Measurements from ENCODE around the gene GRPEL1. TPM values are rescaled to one million over a fixed set of nuclear protein-coding genes. Genes with fewer than 3 reads are reported as not detected.

The GRPEL1 gene
- total and polyA plus RNA-seq, 9 of the 15 experiments (the other 6 are each of a cell fraction or from before 2014, with no cell fraction given): 43.4 to 192 (median 86.6) TPM

- TF ChIP-seq MXD1 (CRISPR knock-in tag; IDR thresholded peaks at IDR 0.05; ENCODE audit: borderline replicate concordance, poor library complexity, severe bottlenecking): no peak
Observed at GRCh38 chr4:7112656-7113055, 44.8 kb upstream of the GRPEL1 start (continued).

DNA sequence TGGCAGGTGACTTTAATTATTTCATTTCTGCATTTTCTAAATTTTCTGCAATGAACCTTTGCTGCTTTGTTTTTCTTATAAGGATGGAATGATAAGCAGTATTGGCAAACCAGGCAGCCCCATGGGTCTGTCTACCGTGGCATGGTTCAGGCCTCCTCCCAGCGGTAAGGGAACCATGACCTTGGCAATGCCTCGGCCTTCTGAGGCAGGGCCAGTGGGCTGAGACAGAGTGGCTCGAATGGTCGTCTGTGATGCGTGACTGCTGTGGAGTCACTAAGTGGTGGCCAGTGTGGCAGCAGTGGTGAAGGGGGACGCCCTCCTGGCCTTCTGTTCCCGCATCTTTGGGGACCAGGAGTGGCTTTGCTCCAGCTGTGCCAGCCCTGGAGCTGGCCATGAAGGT lies 43.6 kb upstream of the GRPEL1 start:
- intact Hi-C loops (cut with micrococcal nuclease): no loop called here
- Histone ChIP-seq H3K27me3 (ENCODE audit: control insufficient read depth in 2 of 2, insufficient read depth in 2 of 2, low read length in 2 of 2) (peaks cover 17 to 72% of the 10 kb centered on the region in 2 experiments), H2AFZ (ENCODE audit: low read depth, low read length) (no peak overlapping the region), H4K20me1 (replicated peaks; ENCODE audit: control insufficient read depth, insufficient read depth, low read length) (0 out of 2 replicates have a peak, but pooled peaks cover 3% of the 10 kb centered on the region), H3K27ac (ENCODE audit: extremely low read depth, low read depth, low read length) (no peak overlapping the region), H3K4me3 (no peak overlapping the region), H3K9me3 (replicated peaks; ENCODE audit: control insufficient read depth, insufficient read depth, low read depth, low read length) (no peaks in the 10 kb centered on the region), H3K4me1 (replicated peaks in 1 of 2; ENCODE audit: control insufficient read depth in 2 of 2, insufficient read depth in 2 of 2, low read length in 2 of 2) (peaks cover 0 to 3% of the 10 kb centered on the region in 2 experiments; a peak in 1 of 5 replicates), H3K36me3 (ENCODE audit: control insufficient read depth, insufficient read depth, low read length) (no peaks in the 10 kb centered on the region), H3K9ac (ENCODE audit: insufficient read depth in 1 of 2, low read depth in 2 of 2, low read length in 2 of 2) (no peak overlapping the region), H3K79me2 (ENCODE audit: control insufficient read depth, insufficient read depth, low read length) (no peaks in the 10 kb centered on the region), H3K9me1 (ENCODE audit: control insufficient read depth, insufficient read depth, low read length) (no peaks in the 10 kb centered on the region), H3K4me2 (ENCODE audit: insufficient read depth, low read length) (no peak overlapping the region)
- ChIA-PET POLR2A (interaction anchor here (0.7 kb wide), 1 partner anchor 410 kb away, joined by 3 read pairs; no protein-coding TSS in a partner anchor), CTCF (ENCODE audit: low intra/inter-chr PET ratio) (no interaction called here)
- BruUV-seq (replicated peaks): no TSS peak
- 0% methylated on average over 8 of the region's 8 CpGs for WGBS (ENCODE audit: insufficient coverage, low coverage, missing lambda C conversion rate)
- ATAC-seq: no peak
- no peak for FAIRE-seq
- in situ Hi-C loops (cut with MboI): no loop called here
- DNase-seq (ENCODE audit: extremely low read depth in 1 of 4, low spot score in 3 of 4): no peak
- TF ChIP-seq MECOM (CRISPR knock-in tag; IDR thresholded peaks at IDR 0.05) (no peak), ZNF586 (CRISPR knock-in tag; conservative IDR thresholded peaks at IDR 0.05) (no peak), BCOR (IDR thresholded peaks at IDR 0.05) (no peak), ARNT (IDR thresholded peaks at IDR 0.05) (no peak), BRF1 (IDR thresholded peaks at IDR 0.05; ENCODE audit: borderline replicate concordance, extremely low read depth, insufficient read length) (no peak), ZNF764 (CRISPR knock-in tag; IDR thresholded peaks at IDR 0.05; ENCODE audit: low read depth) (no peak), PHTF2 (CRISPR knock-in tag; IDR thresholded peaks at IDR 0.05) (no peak), NBN (IDR thresholded peaks at IDR 0.05; ENCODE audit: low read depth) (no peak), RNF2 (IDR thresholded peaks at IDR 0.05) (no peak)
- TF ChIP-seq, protein P1, sequence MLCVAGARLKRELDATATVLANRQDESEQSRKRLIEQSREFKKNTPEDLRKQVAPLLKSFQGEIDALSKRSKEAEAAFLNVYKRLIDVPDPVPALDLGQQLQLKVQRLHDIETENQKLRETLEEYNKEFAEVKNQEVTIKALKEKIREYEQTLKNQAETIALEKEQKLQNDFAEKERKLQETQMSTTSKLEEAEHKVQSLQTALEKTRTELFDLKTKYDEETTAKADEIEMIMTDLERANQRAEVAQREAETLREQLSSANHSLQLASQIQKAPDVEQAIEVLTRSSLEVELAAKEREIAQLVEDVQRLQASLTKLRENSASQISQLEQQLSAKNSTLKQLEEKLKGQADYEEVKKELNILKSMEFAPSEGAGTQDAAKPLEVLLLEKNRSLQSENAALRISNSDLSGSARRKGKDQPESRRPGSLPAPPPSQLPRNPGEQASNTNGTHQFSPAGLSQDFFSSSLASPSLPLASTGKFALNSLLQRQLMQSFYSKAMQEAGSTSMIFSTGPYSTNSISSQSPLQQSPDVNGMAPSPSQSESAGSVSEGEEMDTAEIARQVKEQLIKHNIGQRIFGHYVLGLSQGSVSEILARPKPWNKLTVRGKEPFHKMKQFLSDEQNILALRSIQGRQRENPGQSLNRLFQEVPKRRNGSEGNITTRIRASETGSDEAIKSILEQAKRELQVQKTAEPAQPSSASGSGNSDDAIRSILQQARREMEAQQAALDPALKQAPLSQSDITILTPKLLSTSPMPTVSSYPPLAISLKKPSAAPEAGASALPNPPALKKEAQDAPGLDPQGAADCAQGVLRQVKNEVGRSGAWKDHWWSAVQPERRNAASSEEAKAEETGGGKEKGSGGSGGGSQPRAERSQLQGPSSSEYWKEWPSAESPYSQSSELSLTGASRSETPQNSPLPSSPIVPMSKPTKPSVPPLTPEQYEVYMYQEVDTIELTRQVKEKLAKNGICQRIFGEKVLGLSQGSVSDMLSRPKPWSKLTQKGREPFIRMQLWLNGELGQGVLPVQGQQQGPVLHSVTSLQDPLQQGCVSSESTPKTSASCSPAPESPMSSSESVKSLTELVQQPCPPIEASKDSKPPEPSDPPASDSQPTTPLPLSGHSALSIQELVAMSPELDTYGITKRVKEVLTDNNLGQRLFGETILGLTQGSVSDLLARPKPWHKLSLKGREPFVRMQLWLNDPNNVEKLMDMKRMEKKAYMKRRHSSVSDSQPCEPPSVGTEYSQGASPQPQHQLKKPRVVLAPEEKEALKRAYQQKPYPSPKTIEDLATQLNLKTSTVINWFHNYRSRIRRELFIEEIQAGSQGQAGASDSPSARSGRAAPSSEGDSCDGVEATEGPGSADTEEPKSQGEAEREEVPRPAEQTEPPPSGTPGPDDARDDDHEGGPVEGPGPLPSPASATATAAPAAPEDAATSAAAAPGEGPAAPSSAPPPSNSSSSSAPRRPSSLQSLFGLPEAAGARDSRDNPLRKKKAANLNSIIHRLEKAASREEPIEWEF (CRISPR knock-in tag; IDR thresholded peaks at IDR 0.05): no peak
- TF ChIP-seq, protein P2, sequence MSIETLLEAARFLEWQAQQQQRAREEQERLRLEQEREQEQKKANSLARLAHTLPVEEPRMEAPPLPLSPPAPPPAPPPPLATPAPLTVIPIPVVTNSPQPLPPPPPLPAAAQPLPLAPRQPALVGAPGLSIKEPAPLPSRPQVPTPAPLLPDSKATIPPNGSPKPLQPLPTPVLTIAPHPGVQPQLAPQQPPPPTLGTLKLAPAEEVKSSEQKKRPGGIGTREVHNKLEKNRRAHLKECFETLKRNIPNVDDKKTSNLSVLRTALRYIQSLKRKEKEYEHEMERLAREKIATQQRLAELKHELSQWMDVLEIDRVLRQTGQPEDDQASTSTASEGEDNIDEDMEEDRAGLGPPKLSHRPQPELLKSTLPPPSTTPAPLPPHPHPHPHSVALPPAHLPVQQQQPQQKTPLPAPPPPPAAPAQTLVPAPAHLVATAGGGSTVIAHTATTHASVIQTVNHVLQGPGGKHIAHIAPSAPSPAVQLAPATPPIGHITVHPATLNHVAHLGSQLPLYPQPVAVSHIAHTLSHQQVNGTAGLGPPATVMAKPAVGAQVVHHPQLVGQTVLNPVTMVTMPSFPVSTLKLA (conservative IDR thresholded peaks at IDR 0.05): no peak
- TF ChIP-seq, protein P3, sequence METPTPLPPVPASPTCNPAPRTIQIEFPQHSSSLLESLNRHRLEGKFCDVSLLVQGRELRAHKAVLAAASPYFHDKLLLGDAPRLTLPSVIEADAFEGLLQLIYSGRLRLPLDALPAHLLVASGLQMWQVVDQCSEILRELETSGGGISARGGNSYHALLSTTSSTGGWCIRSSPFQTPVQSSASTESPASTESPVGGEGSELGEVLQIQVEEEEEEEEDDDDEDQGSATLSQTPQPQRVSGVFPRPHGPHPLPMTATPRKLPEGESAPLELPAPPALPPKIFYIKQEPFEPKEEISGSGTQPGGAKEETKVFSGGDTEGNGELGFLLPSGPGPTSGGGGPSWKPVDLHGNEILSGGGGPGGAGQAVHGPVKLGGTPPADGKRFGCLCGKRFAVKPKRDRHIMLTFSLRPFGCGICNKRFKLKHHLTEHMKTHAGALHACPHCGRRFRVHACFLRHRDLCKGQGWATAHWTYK (CRISPR knock-in tag; IDR thresholded peaks at IDR 0.05): no peak

Measured in K562 (cell line).